DND-41 (cell line): ENCODE data around the gene CCHCR1.

Experiments
- EZH2 ChIP-seq: IDR thresholded peaks from 3 replicates; pipeline ENCODE4 v1.6.1; 2012; ENCODE audit warnings: borderline replicate concordance, low read depth, mild to moderate bottlenecking, moderate library complexity, low read length, inconsistent platforms; ENCODE audit not compliant: severe bottlenecking
- TF ChIP-seq, protein P1 (sequence below): IDR thresholded peaks from 2 replicates; pipeline ENCODE4 v1.5.1; 2012; ENCODE audit warnings: borderline replicate concordance, low read length, moderate library complexity, mild to moderate bottlenecking; ENCODE audit not compliant: poor library complexity, severe bottlenecking; ENCODE audit errors: extremely low read depth

- TF ChIP-seq EZH2, result no peak
- TF ChIP-seq, protein P1, sequence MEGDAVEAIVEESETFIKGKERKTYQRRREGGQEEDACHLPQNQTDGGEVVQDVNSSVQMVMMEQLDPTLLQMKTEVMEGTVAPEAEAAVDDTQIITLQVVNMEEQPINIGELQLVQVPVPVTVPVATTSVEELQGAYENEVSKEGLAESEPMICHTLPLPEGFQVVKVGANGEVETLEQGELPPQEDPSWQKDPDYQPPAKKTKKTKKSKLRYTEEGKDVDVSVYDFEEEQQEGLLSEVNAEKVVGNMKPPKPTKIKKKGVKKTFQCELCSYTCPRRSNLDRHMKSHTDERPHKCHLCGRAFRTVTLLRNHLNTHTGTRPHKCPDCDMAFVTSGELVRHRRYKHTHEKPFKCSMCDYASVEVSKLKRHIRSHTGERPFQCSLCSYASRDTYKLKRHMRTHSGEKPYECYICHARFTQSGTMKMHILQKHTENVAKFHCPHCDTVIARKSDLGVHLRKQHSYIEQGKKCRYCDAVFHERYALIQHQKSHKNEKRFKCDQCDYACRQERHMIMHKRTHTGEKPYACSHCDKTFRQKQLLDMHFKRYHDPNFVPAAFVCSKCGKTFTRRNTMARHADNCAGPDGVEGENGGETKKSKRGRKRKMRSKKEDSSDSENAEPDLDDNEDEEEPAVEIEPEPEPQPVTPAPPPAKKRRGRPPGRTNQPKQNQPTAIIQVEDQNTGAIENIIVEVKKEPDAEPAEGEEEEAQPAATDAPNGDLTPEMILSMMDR, result no peak
These were observed 28.6 kb upstream of the CCHCR1 start for GRCh38 chr6:31186052-31186734.
